Measurements from ENCODE around the gene TMC7. TPM values are rescaled to one million over a fixed set of nuclear protein-coding genes. Genes with fewer than 3 reads are reported as not detected.

Gene TMC7
- total RNA-seq, 2 experiments from 2014 or later: not detected

- Mint-ChIP-seq H3K9me3 (no peaks in the 10 kb centered on the region), H3K36me3 (ENCODE audit: low read depth) (peaks cover 6% of the 10 kb centered on the region), H3K27ac (peak within 1 kb of the TSS; percentile 98), H3K27me3 (no peaks in the 10 kb centered on the region), H3K4me1 (ENCODE audit: low read depth) (peaks cover 8% of the 10 kb centered on the region), H3K4me3 (peak within 1 kb of the TSS; percentile 90)
- DNase-seq (peak; percentile 99), ATAC-seq (peak; percentile 93)
- ChIA-PET POLR2A (interaction anchor here (0.9 kb wide), 1 partner anchor 65 kb away, joined by 3 read pairs; no protein-coding TSS in a partner anchor), CTCF (interaction anchor here (0.8 to 1.8 kb wide), 5 partner anchors 18 to 488 kb away, joined by 3 to 5 read pairs (median 3); partner anchors contain the start of genes ARL6IP1, TMC7 and VPS35L)
- intact Hi-C loops (cut with micrococcal nuclease): loop anchor here (5.0 kb wide), 1 partner anchor 280 kb away; no protein-coding TSS in a partner anchor
- no peak for TF ChIP-seq CTCF (IDR thresholded peaks at IDR 0.05)
These were observed 83.9 kb downstream of the TMC7 start, which contains the start of gene COQ7 for GRCh38 chr16:19067349-19068236. Gene COQ7, plus strand, starts transcription at chr16:19067614. Its CDS starts 51 bp downstream, at chr16:19067665.

- DNase-seq (no peak), ATAC-seq (no peak)
- peak overlapping the region; percentile 90 for H3K4me3 Mint-ChIP-seq
- H3K27me3 Mint-ChIP-seq: no peaks in the 10 kb centered on the region
- POLR2A ChIA-PET: no interaction called here
- H3K4me1 Mint-ChIP-seq (ENCODE audit: low read depth): peaks cover 8% of the 10 kb centered on the region
- CTCF ChIA-PET: interaction anchor here (1.0 to 1.2 kb wide), 3 partner anchors 18 to 267 kb away, joined by 3 to 5 read pairs (median 5); partner anchors contain the start of gene ARL6IP1
- peak overlapping the region; percentile 98 for H3K27ac Mint-ChIP-seq
- intact Hi-C loops (cut with micrococcal nuclease): loop anchor here (5.0 kb wide), 1 partner anchor 281 kb away; no protein-coding TSS in a partner anchor
- TF ChIP-seq CTCF (IDR thresholded peaks at IDR 0.05): no peak
- no peaks in the 10 kb centered on the region for H3K9me3 Mint-ChIP-seq
- peaks cover 7% of the 10 kb centered on the region for H3K36me3 Mint-ChIP-seq (ENCODE audit: low read depth)
These were observed 84.6 kb downstream of the TMC7 start for GRCh38 chr16:19068237-19068815.

GRCh38 chr16:19071811-19072777 lies 88.4 kb downstream of the TMC7 start:
- ChIA-PET CTCF (interaction anchor here (0.5 to 1.2 kb wide), 8 partner anchors 8 to 289 kb away, joined by 3 to 7 read pairs (median 3); partner anchors contain the start of genes ARL6IP1 and TMC7), POLR2A (no interaction called here)
- peak; percentile 62 for TF ChIP-seq CTCF (IDR thresholded peaks at IDR 0.05)
- Mint-ChIP-seq H3K36me3 (ENCODE audit: low read depth) (peaks cover 19% of the 10 kb centered on the region), H3K27me3 (no peaks in the 10 kb centered on the region), H3K4me3 (no peak overlapping the region), H3K9me3 (no peaks in the 10 kb centered on the region), H3K27ac (no peak overlapping the region), H3K4me1 (ENCODE audit: low read depth) (peaks cover 5% of the 10 kb centered on the region)
- intact Hi-C loops (cut with micrococcal nuclease): no loop called here
- DNase-seq: peak; percentile 80
- peak; percentile 12 for ATAC-seq

GRCh38 chr16:19073344-19073743 lies 89.6 kb downstream of the TMC7 start:
- DNase-seq (no peak), ATAC-seq (no peak)
- Mint-ChIP-seq H3K9me3 (no peaks in the 10 kb centered on the region), H3K4me3 (no peak overlapping the region), H3K36me3 (ENCODE audit: low read depth) (peaks cover 19% of the 10 kb centered on the region), H3K27me3 (no peaks in the 10 kb centered on the region), H3K4me1 (ENCODE audit: low read depth) (peaks cover 2% of the 10 kb centered on the region), H3K27ac (no peak overlapping the region)
- no peak for TF ChIP-seq CTCF (IDR thresholded peaks at IDR 0.05)
- intact Hi-C loops (cut with micrococcal nuclease): no loop called here
- ChIA-PET POLR2A (no interaction called here), CTCF (interaction anchor here (0.8 to 1.2 kb wide), 3 partner anchors 90 to 288 kb away, joined by 3 to 5 read pairs (median 3); partner anchors contain the start of genes ARL6IP1 and TMC7)

All from activated CD8-positive, alpha-beta T cell treated with anti-CD3 and anti-CD28 coated beads for 36 hours (primary cell).